Measurements from ENCODE around the gene CELF4.

Gene CELF4

DNA sequence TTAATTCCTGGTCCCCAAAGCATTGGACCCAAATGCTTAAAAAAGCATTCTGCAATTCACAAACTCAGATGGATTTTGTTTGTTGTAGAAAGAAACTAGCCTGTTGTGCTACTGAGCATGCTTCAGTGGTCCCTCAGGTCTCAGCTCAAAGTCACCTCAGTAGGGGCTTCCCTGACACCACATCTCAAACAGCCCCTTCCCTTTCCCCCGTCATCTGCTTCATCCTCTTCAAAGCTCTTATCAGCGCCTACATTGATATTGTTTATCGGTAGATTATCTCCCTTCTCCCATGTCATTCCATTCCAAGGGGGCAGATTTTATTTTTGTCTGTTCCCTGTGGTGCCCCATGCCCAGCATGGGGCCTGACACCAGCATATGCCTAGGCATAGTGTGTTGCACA, 172.9 kb downstream of the CELF4 start:
- H3K27ac ChIP-seq (ENCODE audit: poor library complexity, severe bottlenecking) = no peak overlapping the region
- no peak overlapping the region for H3K4me3 ChIP-seq (ENCODE audit: severe bottlenecking)
- DNase-seq (ENCODE audit: low spot score) = no peak
- H3K27me3 ChIP-seq (ENCODE audit: insufficient read depth, poor library complexity, severe bottlenecking) = peaks cover 9% of the 10 kb centered on the region
- ATAC-seq (ENCODE audit: low read depth) = no peak
- no peaks in the 10 kb centered on the region for H3K9me3 ChIP-seq (ENCODE audit: severe bottlenecking)
- H3K36me3 ChIP-seq (ENCODE audit: low read depth) = no peaks in the 10 kb centered on the region
- TF ChIP-seq CTCF (IDR thresholded peaks at IDR 0.05; ENCODE audit: poor library complexity, severe bottlenecking) = no peak
- H3K4me1 ChIP-seq (ENCODE audit: insufficient read depth, poor library complexity, severe bottlenecking) = no peaks in the 10 kb centered on the region

- H3K4me1 ChIP-seq (ENCODE audit: insufficient read depth, poor library complexity, severe bottlenecking) = no peaks in the 10 kb centered on the region
- peaks cover 9% of the 10 kb centered on the region for H3K27me3 ChIP-seq (ENCODE audit: insufficient read depth, poor library complexity, severe bottlenecking)
- no peak for DNase-seq (ENCODE audit: low spot score)
- no peaks in the 10 kb centered on the region for H3K9me3 ChIP-seq (ENCODE audit: severe bottlenecking)
- H3K27ac ChIP-seq (ENCODE audit: poor library complexity, severe bottlenecking) = no peak overlapping the region
- no peak overlapping the region for H3K4me3 ChIP-seq (ENCODE audit: severe bottlenecking)
- H3K36me3 ChIP-seq (ENCODE audit: low read depth) = no peaks in the 10 kb centered on the region
- ATAC-seq (ENCODE audit: low read depth) = no peak
- TF ChIP-seq CTCF (IDR thresholded peaks at IDR 0.05; ENCODE audit: poor library complexity, severe bottlenecking) = no peak
These were observed 173.7 kb downstream of the CELF4 start for GRCh38 chr18:37391698-37392548.

DNA sequence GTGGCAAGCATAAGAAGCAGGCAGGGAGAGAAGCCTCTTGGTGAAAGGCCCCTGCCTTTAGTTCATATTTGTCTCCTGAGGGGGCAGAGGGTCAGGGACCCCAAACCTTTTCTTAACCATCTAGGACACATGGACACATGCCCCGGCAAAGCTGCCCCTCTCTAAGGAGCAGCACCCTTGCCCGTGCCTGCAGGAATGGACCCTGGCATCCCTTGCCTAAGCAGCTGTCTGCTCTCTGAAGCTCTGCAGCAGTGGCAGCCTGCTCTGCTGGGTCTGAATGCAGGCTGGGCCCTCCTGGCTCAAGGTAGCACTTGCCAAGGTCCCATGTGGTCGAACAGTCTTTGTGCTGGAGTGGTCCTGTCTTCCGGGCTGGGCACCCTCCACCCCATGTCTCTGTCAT, 174.4 kb downstream of the CELF4 start:
- H3K9me3 ChIP-seq (ENCODE audit: severe bottlenecking) = no peaks in the 10 kb centered on the region
- no peak overlapping the region for H3K27ac ChIP-seq (ENCODE audit: poor library complexity, severe bottlenecking)
- no peaks in the 10 kb centered on the region for H3K4me1 ChIP-seq (ENCODE audit: insufficient read depth, poor library complexity, severe bottlenecking)
- no peak for TF ChIP-seq CTCF (IDR thresholded peaks at IDR 0.05; ENCODE audit: poor library complexity, severe bottlenecking)
- no peak for DNase-seq (ENCODE audit: low spot score)
- no peak overlapping the region for H3K4me3 ChIP-seq (ENCODE audit: severe bottlenecking)
- peaks cover 9% of the 10 kb centered on the region for H3K27me3 ChIP-seq (ENCODE audit: insufficient read depth, poor library complexity, severe bottlenecking)
- ATAC-seq (ENCODE audit: low read depth) = no peak
- H3K36me3 ChIP-seq (ENCODE audit: low read depth) = no peaks in the 10 kb centered on the region

DNA sequence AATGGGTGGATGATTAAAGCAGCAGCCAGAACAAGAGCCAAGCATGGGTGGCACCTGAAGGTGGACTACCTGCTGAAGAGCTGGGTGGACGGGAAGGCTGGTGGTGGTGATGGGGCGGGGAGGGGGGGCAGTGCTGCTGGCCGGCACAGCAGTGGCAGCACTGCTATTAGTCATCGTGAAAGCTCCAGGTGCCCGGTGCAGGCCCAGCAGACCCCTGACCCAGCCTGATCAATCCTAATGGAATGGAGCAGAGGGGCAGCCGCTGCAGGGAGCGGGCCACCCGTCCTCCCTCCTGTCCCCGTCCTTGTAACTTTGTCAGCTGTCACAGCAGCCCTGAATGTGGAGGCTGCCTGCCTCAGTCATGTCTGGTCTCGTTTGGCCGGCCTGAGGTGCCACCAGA, 174.9 kb downstream of the CELF4 start:
- Histone ChIP-seq H3K4me1 (ENCODE audit: insufficient read depth, poor library complexity, severe bottlenecking) (no peaks in the 10 kb centered on the region), H3K36me3 (ENCODE audit: low read depth) (no peaks in the 10 kb centered on the region), H3K27ac (ENCODE audit: poor library complexity, severe bottlenecking) (no peak overlapping the region), H3K9me3 (ENCODE audit: severe bottlenecking) (no peaks in the 10 kb centered on the region), H3K4me3 (ENCODE audit: severe bottlenecking) (no peak overlapping the region), H3K27me3 (ENCODE audit: insufficient read depth, poor library complexity, severe bottlenecking) (peaks cover 11% of the 10 kb centered on the region)
- DNase-seq (ENCODE audit: low spot score) (no peak), ATAC-seq (ENCODE audit: low read depth) (no peak)
- no peak for TF ChIP-seq CTCF (IDR thresholded peaks at IDR 0.05; ENCODE audit: poor library complexity, severe bottlenecking)

DNA sequence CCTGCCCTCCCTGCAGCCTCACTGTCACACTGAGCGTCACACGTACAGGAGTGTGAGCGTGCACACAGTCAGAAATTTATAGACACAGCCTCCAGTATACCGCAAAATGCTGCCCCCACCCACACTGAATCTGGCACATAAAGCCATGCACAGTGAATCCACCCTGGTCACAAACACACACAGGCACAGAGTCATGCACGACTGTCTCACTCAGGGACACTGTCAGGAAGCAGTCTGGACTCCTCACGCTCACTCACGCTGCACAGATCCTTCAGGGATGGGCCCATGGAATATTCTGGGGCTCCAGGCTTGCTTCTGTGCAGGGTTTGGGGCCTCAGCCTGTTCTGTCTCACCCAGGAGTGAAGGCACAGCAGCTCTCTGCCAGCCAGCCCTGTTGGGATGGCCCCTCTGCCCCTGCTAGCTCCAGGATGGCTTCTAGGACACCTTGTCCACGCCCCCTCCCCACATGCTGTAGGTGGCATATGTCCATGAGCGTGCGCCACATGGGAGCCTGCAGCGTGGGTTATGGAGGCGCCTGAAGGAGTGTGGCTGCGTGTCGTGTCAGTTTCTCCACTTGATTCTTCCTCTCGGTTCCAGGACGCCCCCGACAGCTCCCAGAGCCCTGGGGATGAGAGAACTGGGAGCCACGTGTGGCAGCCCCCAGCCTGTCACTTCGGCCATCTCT, 175.8 kb downstream of the CELF4 start:
- ATAC-seq (ENCODE audit: low read depth) (no peak), DNase-seq (ENCODE audit: low spot score) (no peak)
- Histone ChIP-seq H3K27me3 (ENCODE audit: insufficient read depth, poor library complexity, severe bottlenecking) (peaks cover 11% of the 10 kb centered on the region), H3K27ac (ENCODE audit: poor library complexity, severe bottlenecking) (no peak overlapping the region), H3K36me3 (ENCODE audit: low read depth) (no peaks in the 10 kb centered on the region), H3K4me3 (ENCODE audit: severe bottlenecking) (no peak overlapping the region), H3K4me1 (ENCODE audit: insufficient read depth, poor library complexity, severe bottlenecking) (no peaks in the 10 kb centered on the region), H3K9me3 (ENCODE audit: severe bottlenecking) (no peaks in the 10 kb centered on the region)
- TF ChIP-seq CTCF (IDR thresholded peaks at IDR 0.05; ENCODE audit: poor library complexity, severe bottlenecking) = no peak

Data from RWPE2 (cell line).